IPS-20b (cell line): ENCODE data around the gene CKAP2L.

ENCODE experiments used
- H3K27ac ChIP-seq: one replicate; pipeline ENCODE4 v1.5.1; 2013; ENCODE audit warnings: low read length
- H3K27me3 ChIP-seq: 2 replicates; pipeline ENCODE4 v1.6.1; 2013; ENCODE audit warnings: mild to moderate bottlenecking, low read length, inconsistent platforms; ENCODE audit not compliant: insufficient read depth
- H3K36me3 ChIP-seq: 2 replicates; pipeline ENCODE4 v1.6.1; 2013; ENCODE audit warnings: low read depth, mild to moderate bottlenecking, inconsistent platforms, low read length, moderate library complexity; ENCODE audit not compliant: insufficient read depth
- H3K4me1 ChIP-seq: 2 replicates; pipeline ENCODE4 v1.6.1; 2013; ENCODE audit warnings: mild to moderate bottlenecking, control low read depth, inconsistent platforms, low read length, moderate library complexity; ENCODE audit not compliant: insufficient read depth
- H3K4me3 ChIP-seq: 2 replicates; pipeline ENCODE4 v1.5.1; 2013; ENCODE audit warnings: mild to moderate bottlenecking, low read length, inconsistent platforms
- H3K9ac ChIP-seq: 2 replicates; pipeline ENCODE4 v1.6.1; 2013; ENCODE audit warnings: low read depth, mild to moderate bottlenecking, inconsistent platforms, low read length, moderate library complexity
- H3K9me3 ChIP-seq: 2 replicates; pipeline ENCODE4 v1.6.1; 2013; ENCODE audit warnings: mild to moderate bottlenecking, low read depth, low read length, inconsistent platforms; ENCODE audit not compliant: insufficient read depth

The CKAP2L gene

DNA sequence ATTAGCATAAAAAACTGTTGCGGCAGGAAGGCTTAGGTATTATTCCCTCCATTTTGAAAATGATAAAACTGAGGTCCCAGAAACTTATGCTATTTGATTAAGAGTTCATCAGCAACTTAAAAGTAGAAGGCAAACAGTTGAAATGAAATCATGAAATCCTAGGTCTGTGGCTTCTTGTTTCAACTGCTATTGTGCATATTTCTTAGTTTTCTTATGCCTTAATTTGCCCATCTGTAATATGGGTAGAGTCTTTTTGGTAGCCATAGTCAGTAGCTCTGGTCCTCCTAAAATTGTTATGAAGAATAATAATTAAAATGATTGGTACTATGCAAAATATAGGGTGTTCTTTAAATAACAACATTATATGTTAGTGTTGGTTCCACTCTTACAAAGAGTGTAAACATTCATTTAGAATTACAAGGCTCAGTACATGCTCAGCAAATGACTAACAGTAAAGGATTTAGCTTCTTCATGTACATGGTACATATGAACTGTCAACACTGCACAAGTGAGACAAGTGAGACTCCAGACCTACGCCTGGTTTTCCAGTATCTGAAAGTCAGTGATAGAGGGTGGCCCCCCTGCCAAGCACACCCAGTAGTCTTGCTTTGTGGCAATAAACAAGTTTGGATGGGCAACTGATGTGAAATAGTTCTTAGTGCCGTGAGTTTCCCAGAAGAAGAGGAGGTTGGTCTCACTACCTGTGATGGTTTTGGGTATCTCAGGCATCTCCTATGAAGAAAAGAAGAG, 10.3 kb upstream of the CKAP2L start:
- Histone ChIP-seq H3K4me3 (no peak overlapping the region), H3K4me1 (no peaks in the 10 kb centered on the region), H3K9me3 (no peaks in the 10 kb centered on the region), H3K27ac (no peak overlapping the region), H3K36me3 (no peaks in the 10 kb centered on the region), H3K9ac (no peak overlapping the region), H3K27me3 (no peaks in the 10 kb centered on the region)

GRCh38 chr2:112773556-112773955, 9.1 kb upstream of the CKAP2L start:
- Histone ChIP-seq H3K36me3 (no peaks in the 10 kb centered on the region), H3K27me3 (no peaks in the 10 kb centered on the region), H3K9ac (no peak overlapping the region), H3K27ac (no peak overlapping the region), H3K4me3 (no peak overlapping the region), H3K4me1 (no peaks in the 10 kb centered on the region), H3K9me3 (no peaks in the 10 kb centered on the region)

DNA sequence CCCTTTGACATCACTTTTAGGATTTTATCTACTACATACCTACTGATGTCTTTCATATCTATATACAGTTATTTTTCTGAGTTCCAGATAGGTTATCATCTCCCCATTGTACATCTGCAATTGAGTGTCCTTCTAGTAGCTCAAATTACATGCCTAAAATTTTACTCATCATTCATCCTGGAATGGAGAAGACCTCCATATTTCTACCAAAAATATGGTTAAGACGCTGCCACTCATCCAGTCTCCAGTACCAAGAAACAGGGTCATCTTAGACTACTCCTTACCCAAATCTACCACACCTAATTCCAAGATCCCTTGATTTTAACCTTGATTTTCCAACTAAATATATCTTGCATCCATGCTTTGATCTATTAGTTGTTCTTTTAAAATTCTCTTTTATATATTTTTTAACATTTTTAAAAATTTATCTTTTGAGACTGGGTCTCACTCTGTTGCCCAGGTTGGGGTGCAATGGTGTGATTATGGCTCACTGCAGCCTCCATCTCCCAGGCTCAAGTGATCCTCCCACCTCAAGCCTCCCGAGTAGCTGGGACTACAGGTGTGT, 8.6 kb upstream of the CKAP2L start:
- Histone ChIP-seq H3K9me3 (no peaks in the 10 kb centered on the region), H3K9ac (no peak overlapping the region), H3K27me3 (no peaks in the 10 kb centered on the region), H3K27ac (no peak overlapping the region), H3K4me3 (no peak overlapping the region), H3K36me3 (no peaks in the 10 kb centered on the region), H3K4me1 (no peaks in the 10 kb centered on the region)

- Histone ChIP-seq H3K9me3 (no peaks in the 10 kb centered on the region), H3K27ac (no peak overlapping the region), H3K4me3 (no peak overlapping the region), H3K9ac (no peak overlapping the region), H3K4me1 (no peaks in the 10 kb centered on the region), H3K27me3 (no peaks in the 10 kb centered on the region), H3K36me3 (no peaks in the 10 kb centered on the region)
These were observed 7.9 kb upstream of the CKAP2L start for GRCh38 chr2:112772322-112772721.

GRCh38 chr2:112768432-112768831, 4.0 kb upstream of the CKAP2L start:
- Histone ChIP-seq H3K27me3 (no peaks in the 10 kb centered on the region), H3K4me3 (no peak overlapping the region), H3K9me3 (no peaks in the 10 kb centered on the region), H3K9ac (no peak overlapping the region), H3K4me1 (peaks cover 4% of the 10 kb centered on the region; the same call in 1 of the 2 replicates), H3K27ac (no peak overlapping the region), H3K36me3 (no peaks in the 10 kb centered on the region)

DNA sequence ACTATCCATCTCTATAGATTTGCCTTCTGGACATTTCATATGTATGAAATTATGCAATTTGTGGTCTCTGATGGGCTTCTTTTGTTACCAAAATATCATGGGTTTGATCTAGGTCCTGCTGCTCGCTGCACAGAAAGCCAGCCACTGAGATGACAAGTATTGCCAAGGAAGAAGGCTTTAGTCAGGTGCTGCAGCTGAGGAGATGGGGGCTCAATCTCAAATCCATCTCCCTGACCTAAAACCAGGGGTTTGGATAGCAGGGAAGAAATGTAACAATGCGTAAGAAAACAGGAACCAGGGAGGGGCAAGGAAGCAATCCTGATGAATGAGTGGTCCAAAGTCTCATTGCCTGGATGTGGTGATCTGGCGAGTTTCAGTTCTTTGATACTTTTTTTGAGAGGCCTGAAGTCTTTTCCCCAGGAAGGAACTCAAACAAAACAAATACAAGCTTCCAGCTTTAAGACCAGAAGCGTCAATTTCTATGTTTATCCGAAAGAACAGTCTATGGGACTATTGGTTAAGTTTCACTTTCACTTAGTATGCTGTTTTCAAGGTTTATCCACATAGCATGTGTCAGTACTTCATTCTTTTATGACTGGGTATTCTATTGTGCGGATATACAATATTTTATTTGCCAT, 3.4 kb upstream of the CKAP2L start:
- Histone ChIP-seq H3K36me3 (no peaks in the 10 kb centered on the region), H3K4me1 (peaks cover 4% of the 10 kb centered on the region; the same call in 1 of the 2 replicates), H3K4me3 (no peak overlapping the region), H3K27me3 (no peaks in the 10 kb centered on the region), H3K27ac (no peak overlapping the region), H3K9ac (no peak overlapping the region), H3K9me3 (no peaks in the 10 kb centered on the region)

DNA sequence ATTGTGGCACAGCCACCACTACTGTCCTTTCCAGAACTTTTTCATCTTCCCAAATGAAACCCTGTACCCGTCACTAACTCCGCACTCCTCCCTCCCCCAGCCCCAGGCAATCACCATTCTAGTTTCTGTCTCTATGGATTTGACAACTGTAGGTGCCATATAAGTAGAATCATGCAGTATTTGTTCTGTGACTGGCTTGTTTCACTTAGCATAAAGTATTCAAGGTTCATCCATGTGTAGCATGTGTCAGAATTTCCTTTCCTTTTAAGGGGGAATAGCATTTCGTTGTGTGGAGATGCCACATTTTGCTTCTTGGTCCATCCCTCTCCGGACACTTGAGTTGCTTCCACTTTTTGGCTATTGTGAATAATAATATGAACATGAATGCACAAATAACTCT, 842 bp upstream of the CKAP2L start:
- peaks cover 4% of the 10 kb centered on the region; the same call in 1 of the 2 replicates for H3K4me1 ChIP-seq
- no peak overlapping the region for H3K27ac ChIP-seq
- peak overlapping the region; percentile 82 for H3K4me3 ChIP-seq
- no peaks in the 10 kb centered on the region for H3K9me3 ChIP-seq
- no peaks in the 10 kb centered on the region for H3K27me3 ChIP-seq
- peaks cover 14% of the 10 kb centered on the region for H3K36me3 ChIP-seq
- peak overlapping the region; percentile 67; the same call in 1 of the 2 replicates for H3K9ac ChIP-seq

DNA sequence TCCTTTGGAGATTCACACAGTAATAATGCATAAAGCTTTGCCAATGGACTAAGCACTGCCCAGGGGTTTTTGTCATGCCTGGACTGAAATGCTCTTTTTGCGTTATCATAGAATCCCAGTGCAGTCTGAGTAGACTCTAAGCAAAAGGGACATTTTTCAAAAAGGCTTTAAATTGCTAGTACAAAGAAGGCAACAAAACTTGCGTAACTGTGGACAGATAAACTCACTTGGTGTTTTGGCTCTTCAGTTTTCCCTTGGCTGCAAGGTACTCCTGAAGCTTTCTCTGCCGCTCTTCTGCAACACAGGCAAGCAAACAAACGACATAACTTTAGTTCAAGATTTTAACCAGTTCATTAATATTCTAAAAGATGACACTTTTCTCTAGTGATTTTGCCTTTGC, 2.1 kb downstream of the CKAP2L start:
- no peaks in the 10 kb centered on the region for H3K27me3 ChIP-seq
- H3K36me3 ChIP-seq, result peaks cover 43% of the 10 kb centered on the region
- no peak overlapping the region for H3K9ac ChIP-seq
- no peak overlapping the region for H3K4me3 ChIP-seq
- H3K9me3 ChIP-seq, result no peaks in the 10 kb centered on the region
- peaks cover 4% of the 10 kb centered on the region; the same call in 1 of the 2 replicates for H3K4me1 ChIP-seq
- no peak overlapping the region for H3K27ac ChIP-seq

GRCh38 chr2:112760149-112760548, 4.3 kb downstream of the CKAP2L start:
- H3K36me3 ChIP-seq, result peaks cover 63% of the 10 kb centered on the region
- H3K4me3 ChIP-seq, result no peak overlapping the region
- no peak overlapping the region for H3K27ac ChIP-seq
- peaks cover 2% of the 10 kb centered on the region; the same call in 1 of the 2 replicates for H3K4me1 ChIP-seq
- no peaks in the 10 kb centered on the region for H3K9me3 ChIP-seq
- H3K27me3 ChIP-seq, result no peaks in the 10 kb centered on the region
- no peak overlapping the region for H3K9ac ChIP-seq

- H3K27me3 ChIP-seq, result no peaks in the 10 kb centered on the region
- H3K27ac ChIP-seq, result no peak overlapping the region
- H3K36me3 ChIP-seq, result peaks cover 78% of the 10 kb centered on the region
- no peaks in the 10 kb centered on the region for H3K4me1 ChIP-seq
- no peak overlapping the region for H3K4me3 ChIP-seq
- H3K9ac ChIP-seq, result no peak overlapping the region
- no peaks in the 10 kb centered on the region for H3K9me3 ChIP-seq
These were observed 5.7 kb downstream of the CKAP2L start for GRCh38 chr2:112758711-112759110.

GRCh38 chr2:112757265-112757664, 7.1 kb downstream of the CKAP2L start:
- Histone ChIP-seq H3K36me3 (peaks cover 89% of the 10 kb centered on the region), H3K27me3 (no peaks in the 10 kb centered on the region)

GRCh38 chr2:112756207-112756606, 8.2 kb downstream of the CKAP2L start:
- H3K4me1 ChIP-seq, result no peaks in the 10 kb centered on the region
- H3K27ac ChIP-seq, result no peak overlapping the region
- no peak overlapping the region for H3K4me3 ChIP-seq
- no peaks in the 10 kb centered on the region for H3K27me3 ChIP-seq
- H3K9me3 ChIP-seq, result no peaks in the 10 kb centered on the region
- H3K9ac ChIP-seq, result no peak overlapping the region
- peaks cover 89% of the 10 kb centered on the region for H3K36me3 ChIP-seq

More at GRCh38 chr2:112757265-112757664, 7.1 kb downstream of the CKAP2L start:
- Histone ChIP-seq H3K27ac (no peak overlapping the region), H3K9ac (no peak overlapping the region), H3K4me1 (no peaks in the 10 kb centered on the region), H3K9me3 (no peaks in the 10 kb centered on the region), H3K4me3 (no peak overlapping the region)
